ENCODE results near the gene IPO4.
"Not testable (repeated sequence)": the region's sequence is repeated elsewhere in the genome, so short reads cannot be mapped to it uniquely, and the experiment has no call there.

IPO4 gene

GRCh38 chr14:24219521-24219920 is 30.9 kb upstream of the IPO4 start:
- H3K27ac ChIP-seq = no peak overlapping the region
- no peak for TF ChIP-seq CTCF (conservative IDR thresholded peaks at IDR 0.05)

GRCh38 chr14:24219080-24219479 is 30.5 kb upstream of the IPO4 start:
- no peak overlapping the region for H3K27ac ChIP-seq
- TF ChIP-seq CTCF (conservative IDR thresholded peaks at IDR 0.05) = no peak

- H3K27ac ChIP-seq = not testable (repeated sequence)
Observed at GRCh38 chr14:24216876-24217275, 28.3 kb upstream of the IPO4 start.

GRCh38 chr14:24216345-24216699 is 27.7 kb upstream of the IPO4 start:
- peak overlapping the region; percentile 86 for H3K27ac ChIP-seq
- TF ChIP-seq CTCF (conservative IDR thresholded peaks at IDR 0.05) = no peak

GRCh38 chr14:24215495-24216344 is 27.1 kb upstream of the IPO4 start, which contains the start of gene MDP1:
Gene MDP1 (minus strand): TSS chr14:24216066. CDS start chr14:24215955, 111 bp downstream.
- peak within 1 kb of the TSS; percentile 86 for H3K27ac ChIP-seq
- peak; percentile 79 for TF ChIP-seq CTCF (conservative IDR thresholded peaks at IDR 0.05)

GRCh38 chr14:24213866-24214662 is 25.4 kb upstream of the IPO4 start:
- peak overlapping the region; percentile 83 for H3K27ac ChIP-seq
- TF ChIP-seq CTCF (conservative IDR thresholded peaks at IDR 0.05) = no peak

- H3K27ac ChIP-seq = peak within 1 kb of the TSS; percentile 83
- no peak for TF ChIP-seq CTCF (conservative IDR thresholded peaks at IDR 0.05)
Observed at GRCh38 chr14:24212924-24213865, 24.6 kb upstream of the IPO4 start, which contains the start of gene CHMP4A. Gene CHMP4A (minus strand): TSS chr14:24213488. CDS start chr14:24213439, 49 bp downstream.
